Thyroid gland (tissue), 4 donors: ENCODE results near the gene PNMA6E. TPM values are rescaled to one million over a fixed set of nuclear protein-coding genes. Genes with fewer than 3 reads are reported as not detected.

ENCODE experiments used
- DNase-seq, 2 donors: peaks; one replicate each; pipeline ENCODE4 v3.0.0-alpha.2; 2019
- H3K27ac ChIP-seq, 3 donors: fragments of 200-600 bp; sonication (generic); 1 replicate in 2 of 3; 2 replicates in 1 of 3; pipeline ENCODE4 v1.5.1; 2016 to 2019; ENCODE audit warnings: mild to moderate bottlenecking in 1 of 3, moderate library complexity in 1 of 3
- H3K27me3 ChIP-seq: fragments of 200-600 bp; sonication (generic); one replicate; pipeline ENCODE4 v1.5.1; 2019
- H3K36me3 ChIP-seq, 2 donors: fragments of 200-600 bp; sonication (generic); one replicate each; pipeline ENCODE4 v1.5.1; 2016 to 2019
- H3K4me1 ChIP-seq, 2 donors: fragments of 200-600 bp; sonication (generic); one replicate each; pipeline ENCODE4 v1.5.1; 2017 to 2019
- H3K4me3 ChIP-seq, 3 donors: fragments of 200-600 bp; sonication (generic); replicated peaks in 1 of 3; 1 replicate in 2 of 3; 2 replicates in 1 of 3; pipeline ENCODE4 v1.5.1; 2016; ENCODE audit warnings: mild to moderate bottlenecking in 1 of 3
- H3K9me3 ChIP-seq: fragments of 200-600 bp; sonication (generic); one replicate; pipeline ENCODE4 v1.5.1; 2017
- CTCF ChIP-seq, 6 experiments: fragments of 200-600 bp in 3 of 6; fragments of 450-650 bp in 3 of 6; sonication (generic) in 3 of 6; IDR thresholded peaks; one replicate each; pipeline ENCODE4 v1.5.1; 2016 to 2019; ENCODE audit warnings: antibody characterized with exemption in 6 of 6, mild to moderate bottlenecking in 2 of 6, inconsistent platforms in 1 of 6, moderate library complexity in 1 of 6
- POLR2A ChIP-seq, 2 donors: fragments of 450-650 bp; IDR thresholded peaks; one replicate each; pipeline ENCODE4 v1.6.1; 2017; ENCODE audit warnings: antibody characterized with exemption in 2 of 2, mild to moderate bottlenecking in 2 of 2, moderate library complexity in 1 of 2
- WGBS, 2 donors: methylation state at CpG; one replicate each; pipeline ENCODE4 v1.1.5; 2017; 5-methylcytosine and 5-hydroxymethylcytosine counted together
- intact Hi-C: fragments of 100-400 bp; cut with DNase I; formaldehyde crosslinking; loops from one replicate; pipeline ENCODE4 v1.15.1; 2023
- total RNA-seq, 4 donors: library from RNA; depleted of rRNA; stranded (reverse); fragments of >200 nt; gene quantifications; one replicate each; pipeline ENCODE4 v1.2.3, GENCODE V29; 2016

The PNMA6E gene
- total RNA-seq, 4 donors from 2014 or later: not detected

DNA sequence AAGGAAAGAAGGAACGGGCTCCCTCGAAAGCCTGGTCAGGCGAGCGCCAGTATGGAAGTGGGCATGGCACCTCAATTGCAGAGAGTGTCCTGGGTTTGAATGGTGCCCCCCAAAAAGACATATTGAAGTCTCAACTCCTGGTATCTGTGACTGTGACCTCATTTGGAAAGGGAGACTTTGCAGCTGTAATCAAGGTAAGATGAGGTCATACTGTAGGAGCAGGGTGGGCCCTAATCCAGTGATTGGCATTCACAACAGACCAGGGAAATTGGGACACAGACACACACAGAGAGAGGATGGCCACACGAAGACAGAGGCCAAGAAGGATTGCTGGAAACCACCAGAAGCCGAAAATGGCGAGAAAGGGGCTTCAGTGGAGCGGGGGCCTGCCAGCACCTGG is 16.5 kb upstream of the PNMA6E start:
- no peak overlapping the region for H3K27ac ChIP-seq
- DNase-seq: no peak
- H3K9me3 ChIP-seq: no peaks in the 10 kb centered on the region
- TF ChIP-seq CTCF (IDR thresholded peaks at IDR 0.05) (no peak), POLR2A (IDR thresholded peaks at IDR 0.05) (no peak)
- no peaks in the 10 kb centered on the region for H3K27me3 ChIP-seq
- intact Hi-C loops: no loop called here
- H3K4me1 ChIP-seq: no peaks in the 10 kb centered on the region
- no peak overlapping the region for H3K4me3 ChIP-seq
- H3K36me3 ChIP-seq: no peaks in the 10 kb centered on the region
- WGBS, 2 donors: 90 to 93% methylated on average over 7 to 8 of the region's 8 CpGs

- Histone ChIP-seq H3K4me3 (no peak overlapping the region), H3K27ac (no peak overlapping the region), H3K36me3 (no peaks in the 10 kb centered on the region), H3K27me3 (no peaks in the 10 kb centered on the region), H3K4me1 (peaks cover 0 to 6% of the 10 kb centered on the region in 2 donors), H3K9me3 (no peaks in the 10 kb centered on the region)
- intact Hi-C loops: no loop called here
- WGBS, 2 donors: 60 to 77% methylated on average over 5 of the region's 12 CpGs
- DNase-seq: no peak
- no peak for TF ChIP-seq CTCF (IDR thresholded peaks at IDR 0.05)
- TF ChIP-seq POLR2A (IDR thresholded peaks at IDR 0.05): no peak
Measured at GRCh38 chrX:153416781-153417450, 15.8 kb upstream of the PNMA6E start.

DNA sequence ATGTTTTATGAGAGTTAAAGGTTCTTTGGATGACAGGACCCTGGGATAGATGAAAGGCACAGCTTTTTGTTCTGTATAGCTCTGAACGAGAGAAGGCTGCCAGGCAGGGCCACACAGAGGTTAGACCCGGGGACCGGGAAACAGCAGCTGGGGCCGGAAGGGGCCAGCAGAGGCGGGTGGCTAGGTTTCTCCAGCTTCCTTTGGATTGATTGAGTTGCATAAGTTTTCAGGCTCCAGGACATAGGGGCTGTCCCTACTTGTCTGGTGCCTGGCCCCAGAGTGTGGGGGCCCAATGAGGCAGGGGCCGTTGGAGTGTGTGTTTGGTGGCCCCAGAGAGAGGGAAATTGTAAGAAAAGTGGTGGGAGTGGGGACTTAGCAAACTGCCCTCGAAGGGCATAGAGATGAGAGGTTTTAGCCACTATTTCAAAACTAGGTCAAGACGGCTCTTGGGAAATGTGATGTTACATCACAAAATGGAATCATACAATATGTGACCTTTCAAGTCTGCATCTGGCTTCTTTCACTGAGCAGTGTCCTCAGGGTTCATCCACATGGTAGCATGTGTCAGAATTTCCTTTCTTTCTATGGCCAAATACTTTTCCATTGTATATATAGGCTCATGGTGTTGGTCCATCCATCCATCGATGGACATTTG is 13.8 kb upstream of the PNMA6E start:
- no peak for TF ChIP-seq POLR2A (IDR thresholded peaks at IDR 0.05)
- no peak for TF ChIP-seq CTCF (IDR thresholded peaks at IDR 0.05)
- H3K4me1 ChIP-seq: peaks cover 0 to 10% of the 10 kb centered on the region in 2 donors
- no peak overlapping the region for H3K27ac ChIP-seq
- intact Hi-C loops: no loop called here
- H3K9me3 ChIP-seq: no peaks in the 10 kb centered on the region
- H3K36me3 ChIP-seq: no peaks in the 10 kb centered on the region
- DNase-seq: no peak
- H3K27me3 ChIP-seq: no peaks in the 10 kb centered on the region
- 76 to 86% methylated on average over 8 to 9 of the region's 9 CpGs for WGBS, 2 donors
- H3K4me3 ChIP-seq: no peak overlapping the region

GRCh38 chrX:153413731-153414130 is 12.6 kb upstream of the PNMA6E start:
- Histone ChIP-seq H3K4me3 (no peak overlapping the region), H3K27me3 (no peaks in the 10 kb centered on the region), H3K9me3 (no peaks in the 10 kb centered on the region), H3K27ac (no peak overlapping the region), H3K4me1 (peaks cover 0 to 10% of the 10 kb centered on the region in 2 donors), H3K36me3 (no peaks in the 10 kb centered on the region)
- no CpG with 5 or more reads among the region's 11 CpGs for WGBS, 2 donors
- no peak for TF ChIP-seq CTCF (IDR thresholded peaks at IDR 0.05)
- no peak for TF ChIP-seq POLR2A (IDR thresholded peaks at IDR 0.05)
- no peak for DNase-seq
- intact Hi-C loops: no loop called here
